HG02798 (cell line): ENCODE results near the gene AKAP9.
"Not testable (repeated sequence)": the region's sequence is repeated elsewhere in the genome, so short reads cannot be mapped to it uniquely, and the experiment has no call there.

Experiments used
- ATAC-seq: cut with Tn5 transposase; IDR thresholded peaks from one replicate; pipeline ENCODE4 v1.9.1; 2021; ENCODE audit warnings: mild to moderate bottlenecking; ENCODE audit not compliant: unreplicated experiment, poor library complexity

AKAP9 gene

DNA sequence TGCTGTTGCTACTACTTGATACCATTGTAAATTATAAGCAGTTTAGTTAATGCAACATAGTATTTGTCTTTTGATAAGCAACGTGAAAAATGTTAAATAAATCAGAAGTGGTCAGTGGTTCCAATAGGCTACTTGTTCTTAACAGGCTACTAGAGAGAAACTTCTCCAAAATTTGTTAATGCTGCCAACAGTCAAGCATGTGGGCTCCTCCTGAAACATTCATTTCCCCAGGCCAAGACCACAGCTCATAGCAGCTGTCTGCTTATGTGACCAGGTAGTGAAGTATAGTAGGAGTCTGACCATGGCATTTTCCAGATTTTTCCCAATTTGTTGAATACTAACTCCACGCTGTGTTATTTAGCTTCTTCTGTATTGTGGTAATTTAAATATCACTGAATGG is 112.7 kb downstream of the AKAP9 start:
- ATAC-seq: no peak

DNA sequence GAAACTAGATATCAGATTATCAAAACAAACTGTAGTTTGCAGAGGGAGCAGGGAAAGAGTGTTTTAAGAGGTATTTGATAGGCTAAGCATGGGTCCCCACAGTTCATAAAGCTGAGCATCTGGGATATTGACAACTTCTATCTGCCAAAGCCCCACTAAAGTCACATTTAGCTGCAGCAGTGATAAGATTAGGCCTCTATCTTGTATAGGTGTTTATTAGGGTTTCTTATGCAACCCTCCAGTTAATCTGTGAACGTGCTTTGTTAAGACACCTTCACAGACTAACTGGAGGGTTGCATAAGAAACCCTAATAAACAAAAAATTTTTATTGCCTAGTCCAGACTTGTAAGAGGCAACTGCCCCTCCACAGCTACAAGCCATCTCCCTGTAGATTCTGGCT is 115.6 kb downstream of the AKAP9 start:
- no peak for ATAC-seq

DNA sequence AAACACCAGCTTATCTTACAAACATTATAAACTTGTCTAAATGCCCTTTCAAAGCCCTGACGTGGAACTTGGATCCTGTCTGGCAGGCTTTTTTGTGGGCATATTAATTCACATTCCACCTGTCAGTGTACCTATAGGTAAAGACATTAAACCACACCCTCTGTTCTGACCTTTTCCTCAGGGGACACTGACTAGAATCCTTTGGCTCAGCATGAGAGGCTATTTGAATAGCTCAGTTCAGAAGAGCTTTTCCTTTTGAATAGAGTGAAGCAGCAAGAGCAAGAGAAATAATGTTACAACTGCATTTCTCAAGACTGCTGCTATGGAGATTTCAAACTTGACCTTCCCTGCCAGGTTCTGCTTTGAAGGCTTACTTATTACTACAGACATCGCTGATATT is 116.7 kb downstream of the AKAP9 start:
- ATAC-seq: no peak

DNA sequence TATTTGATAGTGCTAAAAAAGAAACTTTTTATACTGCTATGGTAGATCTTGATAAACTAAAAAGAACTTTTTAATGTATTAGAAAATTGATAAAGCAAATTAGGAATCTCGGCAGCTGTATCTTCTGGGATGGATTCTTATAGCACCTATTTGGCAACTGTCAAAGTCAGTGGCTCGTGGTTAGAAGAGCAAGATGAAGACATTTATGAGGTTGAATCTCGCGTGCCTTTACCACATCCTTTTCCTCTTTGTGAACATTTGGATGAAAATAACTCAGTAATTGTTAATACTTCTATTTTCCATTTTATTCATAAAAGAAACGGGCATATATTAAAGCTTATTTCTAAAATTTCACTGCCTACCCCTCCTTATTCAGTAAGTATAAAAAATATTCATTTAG is 117.4 kb downstream of the AKAP9 start:
- no peak for ATAC-seq

DNA sequence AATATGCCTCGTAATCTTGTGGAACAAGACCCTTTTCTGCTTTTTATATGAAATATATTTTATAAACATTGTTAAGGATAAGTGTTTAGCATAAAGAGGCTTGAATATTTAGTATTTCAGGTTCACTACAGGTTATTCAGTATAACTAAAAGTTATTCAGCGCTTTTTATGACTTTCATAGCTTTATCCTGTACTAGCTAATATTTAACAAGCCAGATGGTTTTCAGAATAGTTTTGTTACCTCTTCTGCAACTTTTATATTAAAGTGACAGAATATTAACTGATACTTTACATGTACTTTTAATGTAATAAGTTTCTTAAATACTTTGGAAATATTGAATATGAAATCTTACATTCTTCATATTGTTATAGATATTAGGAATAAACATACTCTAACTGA is 118.2 kb downstream of the AKAP9 start:
- no peak for ATAC-seq

DNA sequence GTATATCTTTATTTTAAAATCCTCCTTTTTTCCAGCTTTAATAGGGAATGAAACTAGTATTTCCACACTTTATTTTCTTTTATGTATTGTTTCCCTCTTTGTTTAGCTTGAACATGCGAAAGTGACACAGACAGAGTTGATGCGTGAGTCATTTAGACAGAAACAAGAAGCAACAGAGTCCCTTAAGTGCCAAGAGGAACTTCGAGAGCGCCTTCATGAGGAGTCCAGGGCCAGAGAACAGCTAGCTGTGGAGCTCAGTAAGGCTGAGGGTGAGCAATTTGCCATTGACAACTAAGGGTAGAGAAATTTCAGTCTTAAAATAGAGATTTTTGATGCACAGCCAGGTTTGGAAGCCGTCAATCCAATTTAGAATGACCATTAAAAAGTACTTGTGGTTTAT is 120.5 kb downstream of the AKAP9 start:
- no peak for ATAC-seq

DNA sequence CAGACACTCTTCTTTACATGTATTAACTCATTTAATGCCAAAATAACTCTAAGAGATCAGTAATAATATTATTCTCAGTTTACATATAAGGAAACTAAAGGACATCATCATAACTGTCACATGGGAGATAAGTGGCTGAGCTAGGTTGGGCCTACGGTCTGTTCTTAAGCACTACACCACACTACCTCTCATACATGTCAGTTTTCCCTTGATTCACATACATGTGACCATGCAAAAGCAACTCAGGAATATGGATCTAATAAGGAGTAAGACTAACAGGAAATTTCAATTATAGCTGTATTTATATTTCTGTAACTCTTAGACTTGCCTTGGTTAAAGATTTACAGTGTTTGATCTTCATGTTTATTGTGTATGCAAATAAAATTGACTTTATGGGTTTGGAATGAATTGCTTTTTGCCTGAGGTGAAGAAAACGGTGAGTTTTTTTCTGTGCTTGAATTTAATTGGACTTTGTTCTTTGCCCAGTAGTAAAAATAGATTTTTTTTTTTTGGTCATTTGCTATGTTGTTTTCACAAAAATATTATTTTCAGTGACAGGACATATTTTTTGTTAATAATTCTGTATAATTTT is 123.9 kb downstream of the AKAP9 start:
- ATAC-seq: no peak

DNA sequence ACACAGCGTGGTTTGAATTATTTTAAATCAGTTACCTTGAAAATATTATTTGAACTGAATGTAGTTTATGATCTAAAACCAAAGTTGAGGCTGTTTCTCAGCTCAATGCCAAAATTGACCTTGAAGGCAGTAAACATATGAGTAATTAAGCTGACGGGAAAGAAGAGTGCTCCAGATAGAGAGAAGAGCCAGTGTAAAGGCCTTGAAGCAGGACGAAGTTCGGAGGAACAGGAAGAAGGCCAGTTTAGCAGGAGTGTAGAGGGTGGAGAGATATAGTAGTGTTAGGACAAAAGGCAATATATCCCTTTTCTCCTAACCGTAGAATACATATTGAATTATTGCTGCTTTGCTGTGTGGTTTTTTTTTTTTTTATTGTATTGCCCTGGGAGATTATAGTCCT is 130.4 kb downstream of the AKAP9 start:
- ATAC-seq: no peak

DNA sequence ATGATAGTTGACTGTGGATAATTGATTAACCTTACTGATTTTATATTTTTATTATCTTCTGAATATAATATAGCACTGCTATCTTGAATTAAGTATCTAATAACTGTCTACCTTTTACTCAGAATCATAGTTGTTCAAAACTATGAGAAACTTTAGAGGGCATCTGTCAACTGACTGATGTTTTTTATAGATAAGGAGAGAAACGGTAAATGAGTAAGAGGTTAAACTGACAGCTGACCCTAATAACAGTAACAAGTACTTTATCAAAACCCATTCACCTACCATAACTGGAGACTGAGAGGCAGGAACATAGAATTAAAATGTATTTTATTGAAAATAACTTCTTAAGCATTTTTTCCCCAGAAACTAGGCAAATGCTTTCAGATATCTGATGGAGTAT is 131.5 kb downstream of the AKAP9 start:
- no peak for ATAC-seq

DNA sequence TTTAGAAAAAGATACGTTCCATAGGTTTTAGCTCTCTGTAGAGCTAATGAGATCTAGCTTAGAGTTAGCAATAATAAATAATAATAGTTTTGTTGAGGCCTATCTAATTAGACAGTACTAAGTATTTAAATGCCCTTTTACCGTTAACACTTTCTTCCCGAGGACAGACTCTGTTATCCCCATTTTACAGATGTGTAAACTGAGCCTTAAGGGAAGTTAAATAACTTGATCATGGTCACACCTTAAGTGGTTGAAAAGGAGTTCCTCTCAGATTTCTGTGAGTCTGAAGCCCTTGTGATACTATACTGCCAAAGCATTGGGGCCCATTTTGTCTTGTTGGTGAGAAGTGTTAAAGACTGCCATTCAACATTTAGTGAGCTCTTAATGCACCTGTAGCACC is 132.0 kb downstream of the AKAP9 start:
- ATAC-seq: no peak

DNA sequence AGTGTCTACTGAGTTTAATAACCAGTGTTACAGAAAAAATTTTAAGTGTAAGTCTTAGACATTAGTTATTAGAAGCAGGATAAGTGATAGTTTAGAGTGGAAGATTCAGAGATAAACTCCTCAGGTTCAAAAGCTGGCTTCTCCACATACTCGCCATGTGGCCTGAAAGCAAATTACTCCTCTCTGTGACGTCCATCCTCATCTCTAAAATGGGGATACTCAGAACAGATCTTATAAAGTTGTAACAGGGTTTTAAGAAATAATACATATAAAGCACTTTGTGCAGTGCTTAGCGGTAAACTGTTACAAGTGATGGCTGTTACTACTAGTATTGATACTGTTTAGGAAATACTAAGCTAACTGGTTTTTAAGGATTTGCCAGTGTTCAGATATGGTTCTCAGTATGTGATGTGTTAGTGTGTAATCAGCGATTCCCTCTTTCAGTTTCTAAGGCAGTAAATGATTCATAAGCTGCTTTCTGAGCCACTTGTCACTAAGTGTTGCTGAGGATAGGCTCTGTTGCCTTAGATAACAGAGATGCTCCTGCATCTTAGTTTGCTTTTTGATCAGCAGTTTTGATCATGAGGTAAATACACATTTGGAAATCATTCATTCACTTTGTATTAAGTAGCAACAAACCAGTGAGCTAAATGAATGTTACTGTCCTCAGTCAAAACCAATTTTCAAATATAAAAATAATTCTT is 134.9 kb downstream of the AKAP9 start:
- ATAC-seq: peak; percentile 82

DNA sequence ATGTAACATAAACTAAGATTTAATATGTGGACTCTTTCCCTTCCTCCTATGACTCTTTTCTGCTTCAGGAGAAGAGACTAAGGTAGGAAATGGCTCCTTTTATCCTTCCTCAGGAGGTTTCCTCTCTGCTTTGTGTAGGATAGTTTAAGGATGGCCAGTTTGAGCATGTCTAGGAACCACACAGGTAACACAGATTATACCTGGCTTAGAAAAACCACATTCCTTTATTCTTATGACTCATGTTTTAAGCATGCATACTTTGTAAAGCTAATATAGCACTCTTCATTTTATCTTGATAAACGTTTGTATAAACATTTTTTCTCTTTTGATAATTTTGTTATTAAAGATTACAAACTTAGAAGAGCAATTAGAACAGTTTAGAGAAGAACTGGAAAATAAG is 135.8 kb downstream of the AKAP9 start:
- ATAC-seq: no peak

DNA sequence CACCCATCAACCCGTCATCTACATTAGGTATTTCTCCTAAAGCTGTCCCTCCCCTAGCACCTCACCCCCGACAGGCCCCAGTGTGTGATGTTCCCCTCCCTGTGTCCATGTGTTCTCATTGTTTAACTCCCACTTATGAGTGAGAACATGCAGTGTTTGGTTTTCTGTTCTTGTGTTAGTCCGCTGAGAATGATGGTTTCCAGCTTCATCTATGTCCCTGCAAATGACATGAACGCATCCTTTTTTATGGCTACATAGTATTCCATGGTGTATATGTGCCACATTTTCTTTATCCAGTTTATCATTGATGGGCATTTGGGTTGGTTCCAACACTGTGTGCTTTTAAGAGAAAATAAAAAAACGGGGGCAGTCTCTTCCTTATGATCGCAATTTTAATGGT is 143.3 kb downstream of the AKAP9 start:
- not testable (repeated sequence) for ATAC-seq

DNA sequence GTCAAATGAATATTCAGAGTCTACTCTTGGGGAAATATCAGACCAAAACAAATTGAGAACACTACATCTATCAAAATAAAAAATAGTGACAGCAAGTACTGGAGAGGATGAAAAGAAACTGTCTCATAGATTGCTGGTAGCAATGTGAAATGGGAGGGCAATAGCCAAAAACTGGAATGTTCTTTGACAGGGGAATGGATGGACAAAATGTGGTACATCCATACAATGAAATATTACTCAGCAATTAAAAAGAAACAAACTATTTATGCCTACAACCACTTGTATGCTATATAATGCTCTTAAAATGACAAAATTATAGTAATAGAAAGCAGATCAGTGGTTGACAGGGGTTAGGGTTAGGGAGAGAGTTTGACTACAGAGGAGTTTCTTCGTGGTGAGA is 147.6 kb downstream of the AKAP9 start:
- no peak for ATAC-seq

DNA sequence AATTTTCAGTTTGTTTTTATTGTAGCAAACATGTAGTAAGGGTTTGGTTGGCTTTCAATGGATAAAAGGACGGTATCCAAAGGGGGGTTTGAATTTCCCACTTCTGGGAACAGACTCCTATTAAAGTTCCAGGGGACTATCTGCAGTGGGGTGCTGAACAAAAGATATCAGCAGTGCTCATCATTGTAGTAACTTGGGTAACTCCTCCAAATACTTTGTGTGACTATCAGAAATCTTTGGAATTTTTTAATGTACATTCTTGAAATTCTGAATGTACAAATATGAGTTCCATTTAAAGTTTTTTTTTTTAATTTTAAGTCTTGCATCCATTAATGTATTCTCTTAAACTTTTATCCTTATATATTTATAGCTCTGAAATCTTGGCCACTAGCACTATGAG is 151.5 kb downstream of the AKAP9 start:
- no peak for ATAC-seq

DNA sequence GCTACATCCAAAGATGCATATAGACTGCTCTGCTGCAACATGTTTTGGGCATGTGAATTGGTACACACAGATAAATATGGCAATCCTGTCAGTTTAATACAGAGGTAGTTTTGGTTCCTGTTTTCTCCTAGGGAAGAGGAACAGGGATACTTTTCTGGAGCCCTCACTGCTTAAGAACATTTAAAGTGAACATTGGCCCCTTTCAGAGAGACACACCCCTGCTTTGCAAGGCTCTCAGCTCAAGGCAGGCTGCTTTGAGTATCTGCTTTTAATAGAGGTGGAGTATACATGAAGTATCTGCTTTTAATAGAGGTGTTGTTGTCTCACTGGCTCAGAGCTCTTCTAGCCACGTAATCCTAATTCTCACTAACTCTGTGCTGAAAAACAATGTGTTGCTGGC is 154.7 kb downstream of the AKAP9 start:
- ATAC-seq: no peak

DNA sequence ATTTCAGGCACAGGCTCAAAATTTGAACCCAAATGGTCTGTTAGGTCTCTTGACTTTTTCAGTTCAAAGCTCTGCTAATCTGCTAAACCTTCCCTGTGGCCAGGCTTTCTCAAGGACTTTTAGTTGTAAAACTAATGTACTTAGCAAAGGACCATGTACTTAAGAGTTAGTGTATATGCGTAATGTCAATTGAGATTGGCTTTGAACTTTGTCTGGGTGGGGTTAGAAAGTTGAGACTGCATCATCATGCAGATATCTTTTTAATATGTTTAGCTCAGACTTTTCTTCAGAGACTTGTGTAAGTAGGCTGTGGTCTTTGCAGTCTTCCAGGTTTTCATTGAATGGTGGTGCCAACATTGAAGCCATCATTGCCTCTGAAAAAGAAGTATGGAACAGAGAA is 159.9 kb downstream of the AKAP9 start:
- ATAC-seq: no peak

DNA sequence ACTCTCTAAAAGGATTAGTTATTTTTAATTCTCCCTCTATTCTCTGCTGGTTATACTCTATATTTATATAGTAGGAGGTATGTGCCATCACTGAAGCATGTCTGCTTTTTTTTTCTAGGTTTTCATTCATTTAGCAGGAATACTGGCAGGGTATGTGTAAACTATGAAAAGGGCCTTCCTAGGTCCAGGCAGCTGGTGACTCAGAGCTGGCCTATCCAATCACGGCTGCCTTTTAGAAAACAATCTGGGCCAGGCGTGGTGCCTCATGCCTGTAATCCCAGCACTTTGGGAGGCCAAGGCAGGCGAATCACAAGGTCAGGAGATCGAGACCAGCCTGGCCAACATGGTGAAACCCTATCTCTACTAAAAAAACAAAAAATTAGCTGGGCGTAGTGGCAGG is 162.2 kb downstream of the AKAP9 start:
- not testable (repeated sequence) for ATAC-seq

DNA sequence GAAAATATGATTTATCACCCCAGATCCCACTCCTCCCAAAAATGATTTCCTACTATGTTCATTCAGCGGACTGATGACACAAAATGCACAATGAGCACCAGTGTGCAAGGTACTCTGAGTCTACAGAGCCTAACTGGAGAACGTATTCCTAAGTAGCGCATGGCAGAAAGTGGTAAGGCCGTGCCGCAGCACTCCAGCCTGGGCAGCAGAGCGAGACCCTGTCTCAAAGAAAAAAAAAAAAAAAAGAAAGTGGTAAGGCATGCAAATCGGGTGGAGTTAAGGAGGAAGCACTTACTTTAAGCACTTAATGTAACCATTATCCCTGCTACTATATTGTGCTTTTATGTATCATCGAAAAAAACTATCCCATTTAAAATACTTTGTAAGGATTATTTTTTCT is 168.2 kb downstream of the AKAP9 start:
- ATAC-seq: no peak

DNA sequence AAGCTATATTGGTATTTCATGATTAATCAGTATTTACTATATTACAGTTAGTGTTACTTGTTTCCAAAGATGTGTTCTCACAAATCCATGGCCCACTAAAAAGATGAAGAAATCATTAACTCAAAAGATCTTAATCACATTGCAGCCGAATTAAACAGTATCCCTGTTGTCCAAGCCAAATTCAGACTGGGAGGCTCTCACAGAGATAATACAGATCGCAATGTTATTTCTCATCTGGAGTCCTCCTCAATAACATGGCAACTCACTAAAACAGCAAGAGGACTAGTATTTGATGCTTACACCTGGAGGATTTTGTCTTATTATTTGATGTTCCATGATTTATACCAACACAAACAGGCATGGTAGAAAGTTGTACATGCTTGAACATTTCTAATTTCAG is 170.2 kb downstream of the AKAP9 start:
- ATAC-seq: no peak

DNA sequence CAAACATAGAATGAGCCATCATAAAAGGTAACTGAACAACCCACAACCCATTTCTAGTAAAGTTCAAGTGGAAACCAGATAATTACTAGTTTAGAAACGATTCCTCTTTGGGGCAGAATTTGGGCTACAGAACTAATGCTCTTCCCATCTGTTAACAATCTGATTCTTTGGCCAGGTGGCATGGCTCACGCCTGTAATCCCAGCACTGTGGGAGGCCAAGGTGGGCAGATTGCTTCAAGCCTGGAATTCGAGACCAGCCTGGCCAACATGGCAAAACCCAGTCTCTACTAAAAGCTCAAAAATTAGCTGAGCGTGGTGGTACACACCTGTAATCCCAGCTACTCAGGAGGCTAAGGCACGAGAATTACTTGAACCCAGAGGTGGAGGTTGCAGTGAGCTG is 175.2 kb downstream of the AKAP9 start:
- no peak for ATAC-seq

DNA sequence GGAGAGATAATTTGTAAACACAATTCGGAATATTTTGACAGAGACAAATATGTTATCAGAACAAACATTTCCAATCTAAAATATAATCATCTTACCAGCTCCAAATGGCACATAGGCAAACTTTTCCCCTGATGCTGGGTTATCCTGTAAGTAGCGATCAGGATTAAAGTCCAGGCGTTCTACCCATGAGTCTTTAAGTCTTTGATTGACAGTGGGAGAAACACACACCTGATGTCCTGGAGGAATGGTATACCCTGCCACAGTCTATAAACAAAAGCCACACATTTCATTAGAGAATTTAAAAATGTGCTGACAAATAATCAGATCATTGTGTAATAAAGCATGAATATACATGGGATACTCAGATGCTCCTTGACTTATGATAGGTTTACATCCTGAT is 176.3 kb downstream of the AKAP9 start:
- ATAC-seq: no peak
